GM21786 (cell line): ENCODE results near the gene RRP1.
"Not testable (repeated sequence)": the region's sequence is repeated elsewhere in the genome, so short reads cannot be mapped to it uniquely, and the experiment has no call there.

Experiments used
- ATAC-seq: cut with Tn5 transposase; IDR thresholded peaks from one replicate; pipeline ENCODE4 v1.9.1; 2021; ENCODE audit not compliant: unreplicated experiment

Gene RRP1

DNA sequence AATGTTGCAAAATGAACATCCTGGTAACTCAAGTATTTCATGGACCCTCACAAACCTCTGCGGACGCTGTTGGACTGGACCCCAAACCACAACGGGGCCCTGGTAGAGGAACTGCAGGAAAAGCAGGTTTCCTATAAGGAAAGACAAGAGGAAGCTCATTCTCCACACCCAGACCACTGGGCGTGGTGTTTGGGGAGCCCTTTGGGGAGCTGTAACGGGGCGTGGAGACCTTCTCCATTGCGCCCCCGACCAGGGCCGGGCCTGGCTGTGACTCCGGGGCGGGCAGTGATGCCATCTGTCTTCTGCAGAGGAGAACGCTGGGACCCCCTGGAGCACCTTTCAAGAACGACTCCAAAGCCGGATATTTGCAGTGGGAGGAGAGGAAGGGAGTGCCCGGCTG lies 45.7 kb downstream of the RRP1 start:
- no peak for ATAC-seq

GRCh38 chr21:43835861-43836260 lies 46.5 kb downstream of the RRP1 start:
- no peak for ATAC-seq

- no peak for ATAC-seq
Observed at GRCh38 chr21:43836616-43837015, 47.2 kb downstream of the RRP1 start.

- ATAC-seq = no peak
Observed at GRCh38 chr21:43840259-43840658, 50.9 kb downstream of the RRP1 start.

GRCh38 chr21:43842742-43843141 lies 53.4 kb downstream of the RRP1 start:
- ATAC-seq = no peak

DNA sequence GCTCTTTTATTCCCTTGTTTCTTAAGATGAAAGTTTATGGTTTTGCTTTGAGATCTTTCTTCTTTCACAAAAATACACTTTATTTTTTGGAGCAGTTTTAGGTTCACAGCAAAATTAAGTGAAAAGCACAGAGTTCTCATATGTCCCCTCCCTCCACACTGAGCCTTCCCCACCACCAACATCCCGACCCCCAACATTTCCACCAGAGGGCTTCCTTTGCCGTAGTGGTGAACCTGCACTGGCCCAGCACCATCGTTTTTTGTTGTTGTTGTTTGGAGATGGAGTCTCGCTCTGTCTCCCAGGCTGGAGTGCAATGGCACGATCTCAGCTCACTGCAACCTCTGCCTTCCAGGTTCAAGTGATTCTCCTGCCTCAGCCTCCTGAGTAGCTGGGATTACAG lies 55.5 kb downstream of the RRP1 start:
- ATAC-seq = not testable (repeated sequence)

- ATAC-seq = no peak
Observed at GRCh38 chr21:43845386-43845785, 56.0 kb downstream of the RRP1 start.

DNA sequence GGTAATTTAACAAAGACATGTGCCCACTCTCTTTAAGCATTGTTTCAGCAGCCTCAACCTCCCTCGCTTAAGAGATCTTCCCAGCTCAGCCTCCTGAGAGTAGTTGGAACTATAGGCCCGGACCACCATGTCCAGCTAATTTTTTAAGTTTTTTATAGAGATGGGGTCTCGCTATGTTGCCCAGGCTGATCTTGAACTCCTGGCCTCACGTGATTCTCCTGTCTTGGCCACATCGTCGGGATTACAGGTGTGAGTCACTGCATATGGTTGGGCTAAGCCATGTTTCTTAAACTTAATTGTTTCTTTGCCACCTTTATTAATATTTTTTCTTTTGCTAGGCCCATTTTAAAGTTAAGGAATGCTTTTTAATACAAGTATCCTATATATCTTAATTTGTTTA lies 57.1 kb downstream of the RRP1 start:
- ATAC-seq = no peak

DNA sequence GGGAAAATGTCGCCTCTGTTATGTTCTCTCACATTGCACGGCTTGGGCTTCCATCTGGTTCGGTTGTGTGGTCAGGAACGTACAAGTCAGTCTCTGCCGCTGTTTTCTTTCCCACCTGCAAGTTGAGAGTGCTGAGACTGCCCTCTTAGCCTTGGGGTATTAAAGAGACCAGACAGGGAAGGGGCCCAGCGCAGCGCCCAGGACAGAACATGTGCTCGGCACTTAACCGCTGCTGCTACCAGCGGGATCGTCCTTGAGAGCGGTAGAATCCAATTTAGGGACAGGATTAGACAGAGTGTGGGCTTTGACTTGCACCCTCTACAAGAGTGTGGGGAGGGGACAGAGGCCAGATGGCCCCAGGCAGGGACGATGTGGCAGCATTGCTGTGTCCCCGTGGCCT lies 57.9 kb downstream of the RRP1 start:
- ATAC-seq = no peak

- no peak for ATAC-seq
Observed at GRCh38 chr21:43848771-43849170, 59.4 kb downstream of the RRP1 start.

DNA sequence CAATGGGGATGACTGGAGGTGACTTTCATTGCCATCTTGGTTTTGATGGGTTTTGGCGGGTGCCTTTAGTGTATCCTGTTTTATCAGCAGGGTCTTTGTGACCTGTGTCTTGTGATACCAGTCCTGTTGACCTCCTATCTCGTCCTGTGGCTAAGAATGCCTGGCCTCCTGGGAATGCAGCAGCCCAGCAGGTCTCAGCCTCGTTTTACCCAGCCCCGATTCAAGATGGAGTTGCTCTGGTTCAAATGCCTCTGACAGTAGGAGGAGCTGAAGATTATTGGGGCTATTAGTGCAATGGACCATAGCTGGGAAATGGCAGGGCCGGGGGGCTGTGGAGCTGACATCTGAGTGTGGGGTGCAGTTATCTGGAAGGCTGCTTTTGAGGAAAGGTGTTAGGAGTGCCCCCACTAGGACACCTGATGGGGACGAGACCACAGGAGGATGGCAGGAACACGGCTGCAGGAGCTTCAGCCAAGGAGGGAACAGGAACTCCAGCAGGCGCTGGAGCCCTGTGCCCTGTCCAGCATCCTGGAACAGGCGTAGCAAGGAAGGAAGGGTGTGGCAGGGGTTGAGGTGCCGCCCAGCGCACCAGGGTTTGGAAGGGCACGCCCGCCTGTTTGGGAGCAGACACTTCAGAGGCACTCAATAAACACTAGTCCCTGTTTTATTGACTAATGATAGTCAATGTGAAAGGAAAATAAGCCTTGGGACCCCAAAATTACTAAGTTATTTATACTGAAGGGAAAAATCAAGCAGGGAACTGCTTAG lies 60.3 kb downstream of the RRP1 start:
- ATAC-seq = no peak

GRCh38 chr21:43850728-43851295 lies 61.4 kb downstream of the RRP1 start:
- no peak for ATAC-seq

DNA sequence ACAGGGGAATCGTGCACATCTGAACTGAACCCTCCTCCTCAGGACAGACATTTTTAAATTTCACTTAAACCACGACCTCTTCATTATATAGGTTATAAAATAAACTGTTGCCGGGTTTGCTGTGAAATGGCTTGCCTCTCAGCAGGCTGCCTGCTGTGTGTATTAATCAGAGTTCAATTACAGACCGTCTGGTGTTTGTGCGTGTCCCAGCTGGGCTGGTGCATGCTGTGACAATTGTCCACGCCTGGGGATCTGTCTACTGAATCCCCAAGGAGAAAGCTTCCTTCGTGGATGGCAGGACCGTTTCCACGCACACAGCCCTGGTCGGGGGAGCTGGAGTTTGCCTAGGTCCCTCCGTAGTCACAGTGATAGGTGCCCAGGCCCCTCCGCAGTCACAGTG lies 62.2 kb downstream of the RRP1 start:
- ATAC-seq = no peak

GRCh38 chr21:43853851-43854772 lies 64.7 kb downstream of the RRP1 start:
- no peak for ATAC-seq
